GM21825 (cell line): Measurements from ENCODE around the gene ZNF362.

Experiments
- ATAC-seq: cut with Tn5 transposase; IDR thresholded peaks from one replicate; pipeline ENCODE4 v1.9.1; 2021; ENCODE audit warnings: mild to moderate bottlenecking, moderate library complexity; ENCODE audit not compliant: unreplicated experiment

Gene ZNF362

DNA sequence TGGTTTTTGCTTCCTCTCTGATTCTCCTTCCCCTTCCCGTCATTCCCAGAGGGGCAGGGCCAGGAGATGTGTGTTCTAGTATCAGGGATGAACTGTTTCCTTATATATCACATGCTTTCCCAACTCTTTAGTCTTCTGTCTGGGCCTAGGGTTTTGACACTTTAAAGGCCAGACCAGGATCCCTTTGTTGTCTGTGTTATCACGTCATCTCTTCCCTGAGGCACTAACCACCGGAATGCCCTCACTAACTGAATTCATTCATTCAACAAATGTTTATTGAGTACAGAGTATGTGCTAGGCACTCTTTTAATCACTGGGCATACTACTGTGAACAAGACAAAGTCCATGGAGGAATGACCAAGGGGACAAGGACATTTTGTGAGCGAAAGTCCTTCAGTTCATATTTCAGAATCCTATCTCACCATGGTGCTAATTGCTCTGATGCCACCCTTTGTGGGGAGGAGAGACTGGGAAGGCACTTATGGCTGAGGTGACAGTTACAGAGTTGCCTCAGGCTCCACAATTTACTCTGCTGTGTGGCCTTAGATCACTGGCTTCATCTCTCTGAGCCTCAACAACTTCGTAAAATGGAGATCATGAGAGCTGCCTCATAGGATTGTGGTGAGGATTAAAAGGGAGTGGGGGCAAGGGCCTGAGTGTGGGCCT lies 12.0 kb upstream of the ZNF362 start:
- ATAC-seq: no peak

DNA sequence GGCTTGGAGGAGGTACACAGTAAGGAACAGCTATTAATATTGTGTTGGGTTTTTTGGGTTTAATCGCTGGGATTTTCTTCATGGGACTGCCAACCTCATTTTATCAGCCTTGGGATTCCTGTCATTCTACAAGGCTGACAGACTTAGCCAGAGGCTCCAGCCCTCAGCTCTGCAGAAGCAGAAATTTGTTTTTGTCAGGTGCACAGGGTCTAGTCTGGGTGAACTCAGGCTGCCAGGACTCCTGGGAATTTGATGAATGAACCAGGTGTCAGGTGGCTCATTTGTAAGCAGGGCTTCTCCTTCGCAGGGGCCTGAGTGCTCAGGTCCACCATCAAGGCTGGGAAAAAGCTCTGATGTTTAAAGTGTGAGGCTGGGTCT lies 11.5 kb upstream of the ZNF362 start:
- no peak for ATAC-seq

DNA sequence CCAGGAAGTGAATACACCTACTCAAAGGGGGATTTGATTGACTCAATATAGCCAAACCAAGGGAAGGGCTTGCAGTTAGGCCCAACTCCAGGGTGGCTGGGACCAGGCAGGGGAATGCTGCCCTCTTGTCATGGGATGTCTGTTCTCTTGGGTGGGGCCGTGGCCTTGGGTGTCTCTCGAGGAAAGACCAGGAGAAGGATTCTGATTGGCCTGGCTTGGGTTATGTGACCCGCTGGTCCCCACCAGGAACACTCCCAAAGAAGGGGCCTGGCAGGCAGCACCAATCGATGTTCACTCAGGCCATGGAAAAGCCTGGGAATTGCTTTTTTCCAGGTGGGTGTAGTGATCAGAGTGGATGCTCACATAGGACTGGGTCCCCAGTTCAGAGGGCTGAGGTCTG lies 10.1 kb upstream of the ZNF362 start:
- no peak for ATAC-seq

DNA sequence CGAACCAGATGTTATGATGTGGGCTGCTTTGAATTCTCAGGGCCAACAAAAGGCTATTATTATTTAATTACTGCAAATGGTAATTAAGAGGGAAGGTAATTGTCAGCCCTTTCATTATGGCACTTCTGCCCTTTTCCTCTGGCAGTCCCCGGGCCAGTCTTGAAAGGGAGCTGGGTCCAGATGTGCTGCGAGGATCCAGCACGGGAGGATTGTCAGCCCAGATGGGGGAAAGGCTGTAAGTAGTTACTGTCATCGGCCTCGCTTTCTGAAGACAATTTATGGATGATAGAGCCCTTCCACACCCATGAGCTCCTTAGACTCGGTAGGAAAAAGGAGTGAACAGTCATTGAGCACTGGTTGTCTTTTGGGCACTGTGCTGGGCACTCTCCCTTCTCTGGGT lies 8.7 kb upstream of the ZNF362 start:
- no peak for ATAC-seq

DNA sequence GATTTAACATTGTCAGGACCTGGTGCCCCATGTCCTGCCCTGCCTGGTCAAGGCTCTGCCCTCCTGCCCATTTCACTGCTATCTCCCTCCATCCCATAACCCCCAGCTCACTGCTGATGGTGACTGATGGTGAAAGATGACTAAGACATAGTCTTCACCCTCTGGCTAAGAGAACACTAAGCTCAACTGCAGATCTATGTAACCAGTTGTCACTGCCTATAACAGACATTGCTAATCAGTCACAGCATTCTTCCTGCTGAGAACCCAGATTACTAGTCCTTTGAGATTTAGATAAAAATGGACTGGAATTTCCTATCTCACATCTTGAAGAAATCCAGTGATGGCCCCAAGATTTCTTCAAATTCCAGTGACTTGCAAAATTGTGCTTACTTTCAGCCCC lies 8.0 kb upstream of the ZNF362 start:
- ATAC-seq: no peak

DNA sequence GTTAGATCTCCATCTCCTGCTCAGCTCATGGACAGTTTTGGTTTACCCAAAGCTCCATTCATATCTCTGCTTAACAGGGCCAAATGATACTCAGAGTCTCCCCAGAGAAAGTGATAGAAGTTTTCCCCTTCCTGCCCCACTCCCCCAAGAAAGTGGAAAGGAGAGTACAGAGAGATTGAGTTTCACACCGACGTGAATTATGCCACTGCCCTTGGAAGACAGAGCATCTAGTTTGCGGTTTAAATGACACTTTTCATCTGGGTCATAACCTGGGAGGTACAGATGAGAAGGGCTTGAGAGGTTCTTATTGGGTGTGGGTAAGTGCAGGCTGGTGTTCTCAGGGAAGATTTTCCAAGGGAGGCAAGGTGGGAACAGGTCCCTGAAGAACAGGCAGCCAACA lies 6.9 kb upstream of the ZNF362 start:
- ATAC-seq: no peak

DNA sequence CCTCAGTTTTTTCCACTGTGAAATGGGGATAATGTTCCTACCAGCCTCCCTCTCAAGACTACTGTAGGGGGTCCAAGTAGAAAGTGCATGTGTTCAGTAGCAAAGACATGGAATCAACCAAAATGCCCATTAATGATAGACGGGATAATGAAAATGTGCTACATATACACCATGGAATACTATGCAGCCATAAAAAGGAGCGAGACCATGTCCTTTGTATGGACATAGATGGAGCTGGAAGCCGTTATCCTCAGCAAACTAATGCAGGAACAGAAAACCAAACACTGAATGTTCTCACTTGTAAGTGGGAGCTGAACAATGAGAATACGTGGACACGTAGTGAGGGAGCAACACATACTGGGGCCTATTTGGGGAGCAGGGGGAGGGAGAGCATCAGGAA lies 6.1 kb upstream of the ZNF362 start:
- no peak for ATAC-seq

DNA sequence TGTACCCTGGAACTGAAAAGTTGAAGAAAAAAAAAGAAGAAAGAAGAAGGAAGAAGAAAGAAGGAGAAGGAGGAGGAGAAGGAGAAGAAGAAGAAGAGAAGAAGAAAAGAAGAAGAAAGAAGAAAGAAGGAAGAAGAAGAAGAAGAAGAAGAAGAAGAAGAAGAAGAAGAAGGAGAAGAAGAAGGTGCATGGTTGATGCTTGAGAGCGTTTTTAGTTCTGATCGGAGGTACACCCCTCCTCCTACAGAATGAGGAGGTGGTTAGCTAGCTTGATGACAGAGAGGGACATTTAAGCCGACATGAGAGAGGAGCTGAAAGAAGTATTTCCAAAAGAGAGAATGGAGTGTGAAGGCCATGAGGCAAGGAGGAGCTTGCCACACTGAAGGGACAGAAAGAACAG lies 5.6 kb upstream of the ZNF362 start:
- no peak for ATAC-seq

DNA sequence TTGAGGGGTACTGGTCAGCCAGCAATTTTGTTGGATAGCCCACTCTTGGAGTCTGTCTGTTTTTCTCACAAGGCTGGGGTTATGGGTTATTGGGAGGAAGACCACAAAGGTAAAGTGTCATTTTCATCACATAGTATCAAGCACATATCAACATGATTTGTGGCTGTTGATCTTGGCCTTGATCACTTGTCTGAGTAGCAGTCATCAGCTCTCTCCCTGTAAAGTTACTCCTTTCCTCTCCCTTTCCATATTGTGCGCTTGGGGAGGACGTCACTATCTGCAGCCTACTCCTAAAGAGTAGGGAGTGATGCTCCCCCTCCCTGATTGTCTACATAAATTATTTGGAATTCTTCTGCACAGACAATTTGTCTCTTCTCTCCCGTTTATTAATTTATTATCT lies 1.8 kb upstream of the ZNF362 start:
- no peak for ATAC-seq

DNA sequence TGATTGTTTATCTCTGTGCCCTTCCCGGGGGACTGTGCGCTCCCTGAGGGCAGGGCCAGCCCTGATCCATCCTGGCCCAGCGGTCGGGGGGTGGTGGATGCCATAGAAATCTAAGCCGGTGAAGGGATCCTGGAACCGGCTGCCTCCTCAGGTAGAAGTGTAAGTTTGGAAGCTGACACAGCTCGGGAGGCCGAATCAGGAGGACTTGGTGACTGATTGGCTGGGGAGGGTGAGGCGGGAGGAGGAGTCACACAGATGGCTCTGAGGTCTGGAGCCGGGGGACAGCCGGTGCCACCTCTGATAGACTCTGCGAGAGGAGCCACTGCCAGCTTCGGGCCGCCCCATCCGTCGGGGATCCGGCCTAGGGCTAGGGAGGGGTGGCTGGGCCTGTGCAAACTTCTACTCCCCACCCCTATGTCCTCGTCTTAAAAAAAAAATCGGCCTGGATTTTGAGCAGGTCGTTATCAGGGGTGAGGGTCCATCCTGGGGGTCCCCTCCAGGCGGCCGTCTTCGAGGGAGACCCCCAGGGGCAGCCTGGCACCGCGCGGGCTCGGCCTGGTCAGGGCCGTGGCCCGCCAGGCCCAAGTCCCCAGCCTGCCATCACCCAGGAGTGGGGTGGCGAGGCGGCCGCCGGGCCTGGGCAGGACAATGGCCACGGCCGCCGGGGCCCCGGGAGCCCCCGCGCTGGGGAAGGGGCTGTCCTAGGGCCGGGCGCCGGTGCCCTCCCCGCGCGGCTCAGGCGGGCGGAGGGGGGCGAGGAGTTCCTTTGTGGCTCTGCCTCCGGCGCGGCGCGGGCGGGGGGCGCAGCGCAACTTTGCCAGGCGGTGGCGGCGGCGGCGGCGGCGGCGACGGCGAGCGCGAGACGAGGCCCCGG lies 708 bp upstream of the ZNF362 start:
- ATAC-seq: no peak

DNA sequence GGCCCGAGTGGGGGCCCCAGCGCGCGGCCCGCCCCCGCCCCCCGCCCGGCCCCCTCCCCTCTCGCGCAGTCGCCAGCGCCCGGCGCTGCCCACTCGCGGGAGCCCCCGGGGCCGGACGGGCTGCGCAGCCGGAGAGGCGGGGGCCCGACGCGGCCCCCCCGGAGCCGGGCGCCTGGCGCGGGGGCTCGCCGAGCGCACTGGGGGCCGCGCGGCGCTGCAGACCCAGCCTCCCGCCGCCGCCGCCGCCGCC lies 146 bp upstream of the ZNF362 start:
- ATAC-seq: no peak

DNA sequence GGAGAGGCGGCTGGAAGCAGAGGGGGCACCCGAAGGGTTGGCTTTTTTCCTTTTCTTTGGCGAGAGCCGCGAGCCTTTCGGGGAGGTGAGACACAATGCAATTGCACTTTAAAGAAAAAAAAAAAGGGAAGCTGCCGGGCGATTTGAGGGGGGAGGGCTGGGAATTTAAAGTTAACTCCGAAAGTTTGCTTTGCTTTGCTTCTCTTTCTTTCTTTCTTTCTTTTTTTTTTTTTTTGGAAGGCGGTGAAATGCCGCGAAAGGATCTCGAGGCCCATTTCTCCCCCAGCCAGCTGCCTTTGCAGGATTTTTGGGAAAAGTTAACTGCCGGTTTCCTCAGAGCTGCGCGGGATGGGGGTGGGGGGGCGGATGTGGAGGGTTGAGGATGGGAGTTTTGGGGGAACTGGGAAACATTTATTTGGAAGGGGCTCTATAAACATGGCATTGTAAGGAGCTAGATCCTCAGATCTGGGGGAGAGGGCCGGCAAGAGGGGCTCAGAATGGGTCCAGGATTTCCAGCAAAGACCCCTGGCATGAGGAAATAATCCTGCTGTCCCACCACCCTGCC lies 997 bp downstream of the ZNF362 start:
- no peak for ATAC-seq

DNA sequence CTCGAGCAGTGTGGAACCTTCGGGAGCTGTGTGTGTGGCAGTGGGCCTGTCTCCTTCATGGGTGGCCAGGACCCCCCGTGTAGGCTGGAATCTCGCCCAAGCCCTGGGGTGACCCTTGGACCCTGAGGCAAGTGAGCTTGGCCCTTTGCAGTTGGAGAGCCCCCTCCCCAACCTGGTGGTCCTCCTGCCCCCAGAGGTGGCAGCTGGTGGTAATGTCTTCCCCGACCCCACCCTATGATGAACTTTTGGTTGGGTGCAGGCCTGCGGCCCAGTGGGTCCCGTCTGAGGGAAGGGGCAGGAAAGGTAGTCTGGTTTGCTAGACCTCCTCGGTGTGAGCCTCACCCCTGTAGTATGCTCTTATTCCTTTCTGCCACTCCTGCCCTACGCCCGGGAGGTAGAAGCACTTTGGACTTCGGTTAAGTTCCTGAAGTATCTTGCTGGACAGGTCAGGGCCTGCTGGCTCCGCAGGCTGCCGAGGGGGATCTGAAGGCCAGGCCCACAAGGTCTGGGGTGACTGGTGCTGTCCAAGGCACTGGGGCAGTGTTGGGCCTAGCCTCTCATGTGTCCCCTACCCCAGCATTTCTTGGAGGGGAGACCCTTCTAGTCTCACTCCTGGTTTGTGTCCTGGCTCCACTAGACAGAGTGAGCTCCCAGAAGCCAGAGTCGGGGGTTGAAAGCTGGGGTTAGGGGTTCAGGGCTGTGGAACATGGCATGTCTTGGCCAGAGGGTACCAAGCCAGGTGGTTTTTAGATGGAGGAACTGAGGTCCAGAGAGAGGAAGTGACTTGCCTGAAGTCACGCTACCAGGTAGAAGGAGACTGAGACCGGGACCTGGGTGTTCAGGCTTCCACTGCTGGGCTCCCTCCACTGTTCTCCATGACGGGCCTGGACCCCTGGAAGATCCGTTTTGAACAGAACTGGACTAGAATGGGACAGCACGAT lies 1.8 kb downstream of the ZNF362 start:
- ATAC-seq: no peak

DNA sequence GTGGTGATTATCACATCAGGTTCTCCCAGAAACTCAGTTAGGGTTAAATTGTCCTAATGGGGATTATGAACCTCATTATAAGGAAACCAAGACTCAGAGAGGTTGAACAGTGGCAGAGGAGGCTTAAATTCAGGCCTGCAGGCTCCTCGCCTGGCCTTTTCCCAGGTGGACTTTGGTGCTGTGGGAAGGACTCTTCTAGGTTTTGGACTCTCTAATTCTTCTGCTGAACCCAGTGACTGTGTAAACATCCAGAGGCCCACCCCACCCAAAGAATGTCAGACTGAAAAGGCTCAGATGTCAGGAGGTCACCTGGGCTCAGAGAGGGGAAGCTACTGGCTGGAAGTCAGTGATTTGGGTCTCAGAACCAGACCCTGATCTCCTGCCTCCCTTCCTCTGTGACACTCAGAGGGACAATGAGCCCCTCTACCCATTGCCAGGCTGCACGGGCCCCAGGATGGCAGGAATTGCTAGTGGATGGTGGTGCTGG lies 2.5 kb downstream of the ZNF362 start:
- no peak for ATAC-seq

DNA sequence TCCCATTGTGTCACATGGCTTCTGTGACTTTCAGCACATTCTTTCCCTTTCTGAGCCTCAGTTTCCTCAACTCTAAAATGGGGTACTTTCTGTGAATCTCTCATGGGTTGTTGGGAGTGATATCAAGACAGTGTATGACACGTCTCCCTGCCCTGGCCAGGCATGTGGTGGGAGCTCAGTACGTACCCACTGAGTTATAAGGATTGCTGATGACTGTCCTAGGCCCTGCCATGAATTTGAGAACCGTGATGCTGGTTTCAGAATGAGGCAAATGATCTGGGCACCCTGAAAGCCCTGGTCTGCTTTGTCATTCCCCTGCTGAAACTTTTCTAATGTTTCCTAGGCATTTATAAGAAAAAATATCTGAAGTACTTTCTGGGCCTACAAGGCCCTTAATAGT lies 3.6 kb downstream of the ZNF362 start:
- ATAC-seq: no peak

DNA sequence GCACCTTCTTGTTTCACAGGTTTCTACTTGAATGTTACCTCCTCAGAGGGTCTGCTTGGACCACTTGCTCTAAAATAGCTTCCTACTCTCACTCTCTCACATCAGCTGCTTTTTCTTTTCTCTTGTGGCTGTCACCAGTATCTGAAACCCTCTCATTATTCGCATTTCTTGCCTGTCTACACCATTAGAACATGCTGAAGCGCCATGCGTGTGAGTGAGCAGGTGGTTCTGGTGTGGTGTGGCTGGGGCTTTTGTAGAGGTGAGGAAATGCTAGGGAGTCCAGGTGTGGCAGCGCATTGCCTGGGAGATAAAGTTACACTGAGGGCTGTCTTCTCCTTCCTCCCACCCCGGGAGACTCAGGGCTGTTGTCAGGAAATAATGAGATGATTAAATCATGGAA lies 4.1 kb downstream of the ZNF362 start:
- no peak for ATAC-seq

DNA sequence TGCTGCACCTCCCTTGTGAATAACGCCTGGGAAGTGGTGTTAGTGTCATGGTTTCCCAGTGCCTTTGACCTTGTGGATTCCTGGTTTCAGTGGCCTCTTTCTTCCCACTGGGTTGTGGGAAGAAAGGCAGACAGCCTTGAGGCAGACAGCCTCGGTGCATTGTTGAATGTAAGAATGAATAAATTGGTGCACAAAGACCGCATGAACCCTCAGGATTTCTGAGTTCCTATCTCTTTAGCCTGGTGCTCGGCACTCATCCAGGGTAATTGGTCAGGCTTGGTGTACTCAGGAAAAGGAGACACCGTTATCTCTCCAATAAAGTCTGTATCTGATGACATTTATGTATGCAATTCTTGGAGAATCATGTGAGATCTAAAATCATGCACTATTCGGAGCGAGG lies 5.1 kb downstream of the ZNF362 start:
- no peak for ATAC-seq

DNA sequence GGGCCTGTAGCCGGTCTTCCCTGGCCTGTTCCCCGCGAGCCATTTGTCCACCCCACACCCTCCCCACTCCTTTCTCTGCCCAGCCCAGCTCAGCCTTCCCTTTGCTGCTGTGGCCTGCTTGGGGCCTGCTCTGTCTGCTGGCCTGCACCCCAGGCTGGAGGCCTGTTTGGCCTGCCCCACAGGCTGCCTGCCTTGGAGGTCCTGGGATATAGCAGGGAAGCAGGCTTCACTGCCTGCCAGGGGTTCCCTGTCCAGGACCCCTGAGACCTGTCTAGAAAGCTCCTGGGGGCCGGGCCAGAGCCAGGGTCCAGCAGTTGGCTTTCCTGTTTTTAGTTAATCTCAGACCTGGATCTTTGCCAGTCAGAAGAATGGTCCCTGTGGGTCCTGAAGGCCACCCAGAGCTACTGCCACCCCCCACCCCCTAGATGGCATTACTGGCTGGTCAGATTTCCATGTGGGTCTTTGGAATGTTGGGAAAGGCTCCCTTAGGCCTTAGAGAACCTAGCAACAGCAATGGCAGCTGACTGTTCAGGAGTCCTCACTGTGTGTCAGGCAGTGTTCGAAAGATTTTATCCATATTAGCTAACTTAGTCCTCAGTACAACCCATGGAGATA lies 7.7 kb downstream of the ZNF362 start:
- ATAC-seq: no peak

DNA sequence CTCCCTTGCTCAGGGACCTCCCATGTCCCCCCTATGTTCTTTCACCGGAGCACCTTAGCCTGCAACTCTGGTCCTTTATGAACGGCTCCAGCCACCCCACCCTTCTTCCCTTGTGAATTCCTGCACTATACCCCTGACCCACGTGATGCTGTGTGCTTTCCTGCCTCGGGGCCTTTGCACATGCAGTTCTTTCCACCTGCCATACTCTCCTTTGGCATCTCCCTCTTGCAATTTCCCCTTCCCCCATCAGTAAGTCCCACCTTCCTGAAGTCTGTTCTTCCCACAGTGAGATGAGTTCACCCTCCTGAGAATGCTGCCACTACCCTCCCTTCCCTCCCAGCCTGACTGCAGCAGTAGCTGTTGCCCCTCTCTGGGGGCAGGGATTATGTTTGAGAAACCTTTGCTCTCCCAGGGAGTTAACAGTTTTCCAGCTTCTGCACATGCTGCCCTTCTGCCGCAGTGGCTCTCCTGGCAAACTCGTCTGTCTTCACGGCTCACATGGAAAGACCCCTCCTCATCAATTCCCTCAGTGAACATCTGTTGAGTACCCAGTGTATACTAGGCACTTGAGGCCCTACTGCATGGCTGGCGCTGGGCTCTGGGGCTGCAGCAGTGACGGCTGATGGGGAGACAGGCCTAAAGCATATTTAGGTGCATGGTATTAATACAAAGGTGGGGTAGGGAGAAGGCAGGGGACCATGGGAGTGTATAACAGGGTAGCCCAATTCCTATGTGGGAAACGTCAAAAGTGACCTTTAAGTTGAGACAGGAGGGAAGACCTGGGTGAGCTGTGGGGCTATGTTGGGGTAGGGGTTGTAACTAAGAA lies 9.7 kb downstream of the ZNF362 start:
- no peak for ATAC-seq

DNA sequence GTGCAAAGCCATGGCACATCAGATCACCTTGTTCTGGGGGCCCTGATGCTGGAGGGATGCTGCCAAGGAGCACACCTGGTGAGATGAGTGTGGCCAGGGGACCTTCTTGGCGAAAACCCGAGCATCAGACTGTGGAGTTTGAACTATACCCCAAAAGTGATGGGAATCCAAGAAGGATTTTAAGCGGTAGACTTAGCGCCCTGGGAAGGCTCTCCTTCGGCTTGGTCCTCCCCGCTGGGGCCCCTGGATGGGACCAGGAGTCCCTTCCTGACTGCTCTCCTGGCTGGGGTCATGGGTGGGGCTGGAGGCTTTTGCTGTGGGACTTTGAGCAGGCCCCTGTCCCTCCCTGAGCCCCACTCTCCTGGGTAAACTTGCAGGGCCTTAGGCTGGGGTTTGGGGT lies 10.5 kb downstream of the ZNF362 start:
- no peak for ATAC-seq
